Measurements from ENCODE around the gene ASCC1.

Gene ASCC1

GRCh38 chr10:72123616-72124015, 92.5 kb downstream of the ASCC1 start:
- DNase-seq, result no peak

- peak; percentile 21 for DNase-seq
Measured at GRCh38 chr10:72122221-72122620, 93.9 kb downstream of the ASCC1 start.

GRCh38 chr10:72121389-72121788, 94.7 kb downstream of the ASCC1 start:
- no peak for DNase-seq

GRCh38 chr10:72116372-72116771, 99.7 kb downstream of the ASCC1 start:
- DNase-seq, result no peak

GRCh38 chr10:72114706-72115450, 101.2 kb downstream of the ASCC1 start:
- DNase-seq, result no peak

GRCh38 chr10:72110673-72111401, 105.2 kb downstream of the ASCC1 start:
- DNase-seq, result no peak

GRCh38 chr10:72109636-72110157, 106.4 kb downstream of the ASCC1 start:
- peak; percentile 29 for DNase-seq

GRCh38 chr10:72108830-72109635, 107.0 kb downstream of the ASCC1 start:
- DNase-seq, result no peak

- DNase-seq, result peak; percentile 26
Measured at GRCh38 chr10:72108004-72108370, 108.1 kb downstream of the ASCC1 start.

GRCh38 chr10:72107325-72108003, 108.6 kb downstream of the ASCC1 start:
- peak; percentile 40 for DNase-seq

- no peak for DNase-seq
Measured at GRCh38 chr10:72106896-72107295, 109.2 kb downstream of the ASCC1 start.

- DNase-seq, result no peak
Measured at GRCh38 chr10:72106154-72106849, 109.8 kb downstream of the ASCC1 start.

GRCh38 chr10:72105710-72106109, 110.4 kb downstream of the ASCC1 start:
- no peak for DNase-seq

- DNase-seq, result no peak
Measured at GRCh38 chr10:72105098-72105475, 111.0 kb downstream of the ASCC1 start.

GRCh38 chr10:72104472-72105097, 111.5 kb downstream of the ASCC1 start:
- no peak for DNase-seq

- no peak for DNase-seq
Measured at GRCh38 chr10:72099600-72099921, 116.5 kb downstream of the ASCC1 start.

GRCh38 chr10:72098836-72099599, 117.1 kb downstream of the ASCC1 start:
- no peak for DNase-seq

- DNase-seq, result no peak
Measured at GRCh38 chr10:72098301-72098835, 117.7 kb downstream of the ASCC1 start.

- no peak for DNase-seq
Measured at GRCh38 chr10:72097448-72098300, 118.4 kb downstream of the ASCC1 start.
